Large intestine (tissue), 3 donors: Measurements from ENCODE around the gene KRTAP5-10. TPM values are rescaled to one million over a fixed set of nuclear protein-coding genes. Genes with fewer than 3 reads are reported as not detected.
"Not testable (repeated sequence)": the region's sequence is repeated elsewhere in the genome, so short reads cannot be mapped to it uniquely, and the experiment has no call there.

ENCODE experiments used
- DNase-seq, 2 donors: peaks; one replicate each; pipeline versions ENCODE4 v3.0.0 to v3.0.0-alpha.2; 2013
- H3K27ac ChIP-seq: one replicate; pipeline ENCODE4 v1.5.1; 2013; ENCODE audit warnings: low read length
- H3K27me3 ChIP-seq: 2 replicates; pipeline ENCODE4 v1.6.1; 2013; ENCODE audit warnings: low read length; ENCODE audit not compliant: control insufficient read depth, insufficient read depth
- H3K36me3 ChIP-seq: 2 replicates; pipeline ENCODE4 v1.6.1; 2013; ENCODE audit warnings: low read length; ENCODE audit not compliant: control insufficient read depth, insufficient read depth
- H3K4me1 ChIP-seq: one replicate; pipeline ENCODE4 v1.6.1; 2013; ENCODE audit warnings: low read length; ENCODE audit not compliant: control insufficient read depth, insufficient read depth
- H3K4me3 ChIP-seq: one replicate; pipeline ENCODE4 v1.5.1; 2013; ENCODE audit warnings: low read length
- H3K9me3 ChIP-seq: one replicate; pipeline ENCODE4 v1.6.1; 2013; ENCODE audit warnings: mild to moderate bottlenecking, low read depth, low read length, moderate library complexity; ENCODE audit not compliant: control insufficient read depth
- WGBS: methylation state at CpG from one replicate; pipeline ENCODE4 v1.1.5; 2013; ENCODE audit warnings: low lambda C conversion rate; ENCODE audit not compliant: insufficient coverage; 5-methylcytosine and 5-hydroxymethylcytosine counted together
- polyA plus RNA-seq: library from polyadenylated mRNA; unstranded; fragments of 120-200 nt; gene quantifications from one replicate; pipeline ENCODE4 v1.2.1, GENCODE V29; 2013

Gene KRTAP5-10
- polyA plus RNA-seq, 1 donor: 0.19 TPM

- Histone ChIP-seq H3K4me1 (peaks cover 5% of the 10 kb centered on the region), H3K27ac (no peak overlapping the region), H3K27me3 (no peaks in the 10 kb centered on the region), H3K36me3 (no peaks in the 10 kb centered on the region), H3K9me3 (no peaks in the 10 kb centered on the region), H3K4me3 (no peak overlapping the region)
- WGBS: 81% methylated on average over 3 of the region's 10 CpGs
- no peak for DNase-seq
Measured at GRCh38 chr11:71532036-71532610, 33.2 kb upstream of the KRTAP5-10 start.

GRCh38 chr11:71534711-71535608 lies 30.4 kb upstream of the KRTAP5-10 start:
- H3K9me3 ChIP-seq, H3K4me1 ChIP-seq, H3K4me3 ChIP-seq, H3K36me3 ChIP-seq, H3K27me3 ChIP-seq: not testable (repeated sequence)
- WGBS: no CpG with 5 or more reads among the region's 17 CpGs
- DNase-seq: peak in 1 of 2 donors; percentile 56
- H3K27ac ChIP-seq: peak overlapping the region; percentile 49

GRCh38 chr11:71535825-71536224 lies 29.5 kb upstream of the KRTAP5-10 start:
- H3K4me1 ChIP-seq: peaks cover 4% of the 10 kb centered on the region
- H3K36me3 ChIP-seq: no peaks in the 10 kb centered on the region
- no peak for DNase-seq
- no peak overlapping the region for H3K4me3 ChIP-seq
- no peak overlapping the region for H3K27ac ChIP-seq
- WGBS: 100% methylated on average over 2 of the region's 9 CpGs
- H3K9me3 ChIP-seq: no peaks in the 10 kb centered on the region
- no peaks in the 10 kb centered on the region for H3K27me3 ChIP-seq

GRCh38 chr11:71537537-71537936 lies 27.8 kb upstream of the KRTAP5-10 start:
- H3K27me3 ChIP-seq: no peaks in the 10 kb centered on the region
- no peaks in the 10 kb centered on the region for H3K36me3 ChIP-seq
- WGBS: 90% methylated on average over 2 of the region's 9 CpGs
- H3K4me1 ChIP-seq: peaks cover 4% of the 10 kb centered on the region
- DNase-seq: no peak
- H3K9me3 ChIP-seq: no peaks in the 10 kb centered on the region
- no peak overlapping the region for H3K4me3 ChIP-seq
- H3K27ac ChIP-seq: no peak overlapping the region

GRCh38 chr11:71537977-71538665 lies 27.2 kb upstream of the KRTAP5-10 start, which contains the start of gene KRTAP5-8:
TSS of gene KRTAP5-8 (plus strand) at chr11:71538025. CDS start at chr11:71538056, 31 bp downstream.
- WGBS: no CpG with 5 or more reads among the region's 4 CpGs

GRCh38 chr11:71538666-71538990 lies 26.7 kb upstream of the KRTAP5-10 start:
- Histone ChIP-seq H3K4me1 (peaks cover 4% of the 10 kb centered on the region), H3K4me3 (no peak overlapping the region), H3K27me3 (no peaks in the 10 kb centered on the region), H3K36me3 (no peaks in the 10 kb centered on the region), H3K9me3 (no peaks in the 10 kb centered on the region), H3K27ac (no peak overlapping the region)
- no peak for DNase-seq
- no CpG with 5 or more reads among the region's 4 CpGs for WGBS

More at GRCh38 chr11:71537977-71538665, 27.2 kb upstream of the KRTAP5-10 start, which contains the start of gene KRTAP5-8:
- not testable (repeated sequence) for DNase-seq, H3K27me3 ChIP-seq, H3K27ac ChIP-seq, H3K4me1 ChIP-seq, H3K9me3 ChIP-seq, H3K36me3 ChIP-seq, H3K4me3 ChIP-seq

- DNase-seq: no peak
- no peaks in the 10 kb centered on the region for H3K27me3 ChIP-seq
- H3K9me3 ChIP-seq: no peaks in the 10 kb centered on the region
- WGBS: 83% methylated on average over 1 of the region's 11 CpGs
- H3K27ac ChIP-seq: no peak overlapping the region
- peaks cover 4% of the 10 kb centered on the region for H3K4me1 ChIP-seq
- H3K4me3 ChIP-seq: no peak overlapping the region
- H3K36me3 ChIP-seq: no peaks in the 10 kb centered on the region
Measured at GRCh38 chr11:71539017-71539416, 26.3 kb upstream of the KRTAP5-10 start.

GRCh38 chr11:71539971-71540370 lies 25.4 kb upstream of the KRTAP5-10 start:
- H3K36me3 ChIP-seq, H3K4me1 ChIP-seq, H3K9me3 ChIP-seq, H3K27me3 ChIP-seq, DNase-seq, H3K4me3 ChIP-seq, H3K27ac ChIP-seq: not testable (repeated sequence)
- no CpG with 5 or more reads among the region's 11 CpGs for WGBS

- not testable (repeated sequence) for H3K9me3 ChIP-seq, H3K27ac ChIP-seq, H3K27me3 ChIP-seq, H3K4me3 ChIP-seq, H3K4me1 ChIP-seq, H3K36me3 ChIP-seq, DNase-seq
- no CpG with 5 or more reads among the region's 9 CpGs for WGBS
Measured at GRCh38 chr11:71540521-71541304, 24.6 kb upstream of the KRTAP5-10 start.

- WGBS: no CpG with 5 or more reads among the region's 7 CpGs
- Histone ChIP-seq H3K36me3 (no peaks in the 10 kb centered on the region), H3K4me1 (no peaks in the 10 kb centered on the region), H3K27me3 (no peaks in the 10 kb centered on the region), H3K27ac (no peak overlapping the region), H3K4me3 (no peak overlapping the region), H3K9me3 (no peaks in the 10 kb centered on the region)
- DNase-seq: no peak
Measured at GRCh38 chr11:71542382-71542781, 23.0 kb upstream of the KRTAP5-10 start.
